ENCODE data around the gene CD58. TPM values are rescaled to one million over a fixed set of nuclear protein-coding genes. Genes with fewer than 3 reads are reported as not detected.

CD58 gene
- total RNA-seq, 1 experiment from 2014 or later, result 5.3 TPM

DNA sequence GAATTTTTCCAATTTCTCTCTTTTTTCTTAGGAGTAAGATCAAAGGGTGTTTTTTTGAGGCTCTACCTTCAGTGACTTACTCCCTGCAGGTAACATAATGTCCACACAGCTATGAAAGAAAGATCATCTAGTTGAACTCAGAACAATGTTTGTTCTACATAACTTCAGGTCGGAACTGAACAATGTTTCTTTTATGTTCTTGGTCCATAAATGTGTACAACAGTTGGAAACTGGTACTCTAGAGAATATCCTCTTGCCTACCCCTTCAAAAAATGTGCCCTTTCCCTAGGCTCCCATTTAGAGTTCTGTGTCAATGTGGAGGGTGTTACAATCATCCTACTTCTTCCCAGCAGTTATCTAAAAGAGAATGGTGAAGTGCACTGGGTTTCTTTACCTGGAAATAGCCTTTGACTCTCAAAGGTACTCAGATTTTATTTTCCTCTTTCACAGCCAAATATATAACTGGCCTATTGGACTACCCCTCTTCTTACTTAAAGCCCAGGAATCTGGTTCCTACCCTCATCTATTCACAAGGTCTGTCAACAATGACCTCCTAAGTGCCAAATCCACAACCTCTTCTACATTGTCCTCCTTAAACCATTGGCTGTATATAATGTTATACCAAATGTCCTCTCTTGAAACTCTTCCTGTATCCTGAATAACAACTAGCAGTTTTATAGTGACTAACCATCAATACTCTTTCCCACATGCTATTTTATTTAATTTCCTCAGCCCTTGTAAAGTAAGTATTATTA lies 42.3 kb downstream of the CD58 start:
- no peak overlapping the region for H3K4me3 Mint-ChIP-seq
- no peak for ATAC-seq
- no peak overlapping the region for H3K27ac Mint-ChIP-seq
- 0 out of 2 replicates have a peak, but pooled peaks cover 5% of the 10 kb centered on the region for H3K4me1 Mint-ChIP-seq
- ChIA-PET POLR2A (no interaction called here), CTCF (no interaction called here)
- TF ChIP-seq ZNF416 (CRISPR knock-in tag; IDR thresholded peaks at IDR 0.05) (no peak), ZNF671 (CRISPR knock-in tag; IDR thresholded peaks at IDR 0.05) (no peak), ZBTB21 (CRISPR knock-in tag; IDR thresholded peaks at IDR 0.05; ENCODE audit: borderline replicate concordance) (no peak), E2F4 (CRISPR knock-in tag; IDR thresholded peaks at IDR 0.05; ENCODE audit: borderline replicate concordance, low read depth) (no peak), MAX (CRISPR knock-in tag; IDR thresholded peaks at IDR 0.05) (no peak), ZNF317 (CRISPR knock-in tag; IDR thresholded peaks at IDR 0.05; ENCODE audit: borderline replicate concordance, low read depth) (no peak), PREB (CRISPR knock-in tag; IDR thresholded peaks at IDR 0.05; ENCODE audit: borderline replicate concordance) (no peak), TCF7 (CRISPR knock-in tag; IDR thresholded peaks at IDR 0.05; ENCODE audit: low read depth) (no peak), GTF2I (CRISPR knock-in tag; conservative IDR thresholded peaks at IDR 0.05) (no peak), EMX1 (CRISPR knock-in tag; IDR thresholded peaks at IDR 0.05) (no peak), MXD4 (CRISPR knock-in tag; IDR thresholded peaks at IDR 0.05; ENCODE audit: borderline replicate concordance) (no peak)
- TF ChIP-seq, protein P1, sequence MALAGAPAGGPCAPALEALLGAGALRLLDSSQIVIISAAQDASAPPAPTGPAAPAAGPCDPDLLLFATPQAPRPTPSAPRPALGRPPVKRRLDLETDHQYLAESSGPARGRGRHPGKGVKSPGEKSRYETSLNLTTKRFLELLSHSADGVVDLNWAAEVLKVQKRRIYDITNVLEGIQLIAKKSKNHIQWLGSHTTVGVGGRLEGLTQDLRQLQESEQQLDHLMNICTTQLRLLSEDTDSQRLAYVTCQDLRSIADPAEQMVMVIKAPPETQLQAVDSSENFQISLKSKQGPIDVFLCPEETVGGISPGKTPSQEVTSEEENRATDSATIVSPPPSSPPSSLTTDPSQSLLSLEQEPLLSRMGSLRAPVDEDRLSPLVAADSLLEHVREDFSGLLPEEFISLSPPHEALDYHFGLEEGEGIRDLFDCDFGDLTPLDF (CRISPR knock-in tag; IDR thresholded peaks at IDR 0.05), result no peak
- TF ChIP-seq, protein P2, sequence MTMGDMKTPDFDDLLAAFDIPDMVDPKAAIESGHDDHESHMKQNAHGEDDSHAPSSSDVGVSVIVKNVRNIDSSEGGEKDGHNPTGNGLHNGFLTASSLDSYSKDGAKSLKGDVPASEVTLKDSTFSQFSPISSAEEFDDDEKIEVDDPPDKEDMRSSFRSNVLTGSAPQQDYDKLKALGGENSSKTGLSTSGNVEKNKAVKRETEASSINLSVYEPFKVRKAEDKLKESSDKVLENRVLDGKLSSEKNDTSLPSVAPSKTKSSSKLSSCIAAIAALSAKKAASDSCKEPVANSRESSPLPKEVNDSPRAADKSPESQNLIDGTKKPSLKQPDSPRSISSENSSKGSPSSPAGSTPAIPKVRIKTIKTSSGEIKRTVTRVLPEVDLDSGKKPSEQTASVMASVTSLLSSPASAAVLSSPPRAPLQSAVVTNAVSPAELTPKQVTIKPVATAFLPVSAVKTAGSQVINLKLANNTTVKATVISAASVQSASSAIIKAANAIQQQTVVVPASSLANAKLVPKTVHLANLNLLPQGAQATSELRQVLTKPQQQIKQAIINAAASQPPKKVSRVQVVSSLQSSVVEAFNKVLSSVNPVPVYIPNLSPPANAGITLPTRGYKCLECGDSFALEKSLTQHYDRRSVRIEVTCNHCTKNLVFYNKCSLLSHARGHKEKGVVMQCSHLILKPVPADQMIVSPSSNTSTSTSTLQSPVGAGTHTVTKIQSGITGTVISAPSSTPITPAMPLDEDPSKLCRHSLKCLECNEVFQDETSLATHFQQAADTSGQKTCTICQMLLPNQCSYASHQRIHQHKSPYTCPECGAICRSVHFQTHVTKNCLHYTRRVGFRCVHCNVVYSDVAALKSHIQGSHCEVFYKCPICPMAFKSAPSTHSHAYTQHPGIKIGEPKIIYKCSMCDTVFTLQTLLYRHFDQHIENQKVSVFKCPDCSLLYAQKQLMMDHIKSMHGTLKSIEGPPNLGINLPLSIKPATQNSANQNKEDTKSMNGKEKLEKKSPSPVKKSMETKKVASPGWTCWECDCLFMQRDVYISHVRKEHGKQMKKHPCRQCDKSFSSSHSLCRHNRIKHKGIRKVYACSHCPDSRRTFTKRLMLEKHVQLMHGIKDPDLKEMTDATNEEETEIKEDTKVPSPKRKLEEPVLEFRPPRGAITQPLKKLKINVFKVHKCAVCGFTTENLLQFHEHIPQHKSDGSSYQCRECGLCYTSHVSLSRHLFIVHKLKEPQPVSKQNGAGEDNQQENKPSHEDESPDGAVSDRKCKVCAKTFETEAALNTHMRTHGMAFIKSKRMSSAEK (CRISPR knock-in tag; IDR thresholded peaks at IDR 0.05; ENCODE audit: borderline replicate concordance), result no peak
- TF ChIP-seq, protein P3, sequence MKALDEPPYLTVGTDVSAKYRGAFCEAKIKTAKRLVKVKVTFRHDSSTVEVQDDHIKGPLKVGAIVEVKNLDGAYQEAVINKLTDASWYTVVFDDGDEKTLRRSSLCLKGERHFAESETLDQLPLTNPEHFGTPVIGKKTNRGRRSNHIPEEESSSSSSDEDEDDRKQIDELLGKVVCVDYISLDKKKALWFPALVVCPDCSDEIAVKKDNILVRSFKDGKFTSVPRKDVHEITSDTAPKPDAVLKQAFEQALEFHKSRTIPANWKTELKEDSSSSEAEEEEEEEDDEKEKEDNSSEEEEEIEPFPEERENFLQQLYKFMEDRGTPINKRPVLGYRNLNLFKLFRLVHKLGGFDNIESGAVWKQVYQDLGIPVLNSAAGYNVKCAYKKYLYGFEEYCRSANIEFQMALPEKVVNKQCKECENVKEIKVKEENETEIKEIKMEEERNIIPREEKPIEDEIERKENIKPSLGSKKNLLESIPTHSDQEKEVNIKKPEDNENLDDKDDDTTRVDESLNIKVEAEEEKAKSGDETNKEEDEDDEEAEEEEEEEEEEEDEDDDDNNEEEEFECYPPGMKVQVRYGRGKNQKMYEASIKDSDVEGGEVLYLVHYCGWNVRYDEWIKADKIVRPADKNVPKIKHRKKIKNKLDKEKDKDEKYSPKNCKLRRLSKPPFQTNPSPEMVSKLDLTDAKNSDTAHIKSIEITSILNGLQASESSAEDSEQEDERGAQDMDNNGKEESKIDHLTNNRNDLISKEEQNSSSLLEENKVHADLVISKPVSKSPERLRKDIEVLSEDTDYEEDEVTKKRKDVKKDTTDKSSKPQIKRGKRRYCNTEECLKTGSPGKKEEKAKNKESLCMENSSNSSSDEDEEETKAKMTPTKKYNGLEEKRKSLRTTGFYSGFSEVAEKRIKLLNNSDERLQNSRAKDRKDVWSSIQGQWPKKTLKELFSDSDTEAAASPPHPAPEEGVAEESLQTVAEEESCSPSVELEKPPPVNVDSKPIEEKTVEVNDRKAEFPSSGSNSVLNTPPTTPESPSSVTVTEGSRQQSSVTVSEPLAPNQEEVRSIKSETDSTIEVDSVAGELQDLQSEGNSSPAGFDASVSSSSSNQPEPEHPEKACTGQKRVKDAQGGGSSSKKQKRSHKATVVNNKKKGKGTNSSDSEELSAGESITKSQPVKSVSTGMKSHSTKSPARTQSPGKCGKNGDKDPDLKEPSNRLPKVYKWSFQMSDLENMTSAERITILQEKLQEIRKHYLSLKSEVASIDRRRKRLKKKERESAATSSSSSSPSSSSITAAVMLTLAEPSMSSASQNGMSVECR (CRISPR knock-in tag; IDR thresholded peaks at IDR 0.05; ENCODE audit: borderline replicate concordance), result no peak
- H3K9me3 Mint-ChIP-seq, result peaks cover 24% of the 10 kb centered on the region
- peaks cover 9% of the 10 kb centered on the region for H3K36me3 Mint-ChIP-seq
- DNase-seq (ENCODE audit: low spot score), result no peak
- H3K27me3 Mint-ChIP-seq (ENCODE audit: low read depth), result peaks cover 19% of the 10 kb centered on the region
